Activated T-cell treated with anti-CD3 and anti-CD28 coated beads for 1 hour (primary cell): Measurements from ENCODE around the gene MAPKAP1.

Source experiments
- DNase-seq: peaks from one replicate; pipeline ENCODE4 v3.0.0-alpha.2; 2020; ENCODE audit warnings: low read depth

The MAPKAP1 gene

GRCh38 chr9:125674981-125675973 lies 31.7 kb downstream of the MAPKAP1 start:
- DNase-seq = no peak

GRCh38 chr9:125672876-125673275 lies 34.1 kb downstream of the MAPKAP1 start:
- DNase-seq = no peak

- DNase-seq = no peak
Observed at GRCh38 chr9:125663127-125663526, 43.9 kb downstream of the MAPKAP1 start.

- DNase-seq = no peak
Observed at GRCh38 chr9:125660557-125660956, 46.5 kb downstream of the MAPKAP1 start.

GRCh38 chr9:125659954-125660353 lies 47.1 kb downstream of the MAPKAP1 start:
- DNase-seq = no peak

- DNase-seq = no peak
Observed at GRCh38 chr9:125659201-125659840, 47.7 kb downstream of the MAPKAP1 start.

GRCh38 chr9:125656560-125656959 lies 50.4 kb downstream of the MAPKAP1 start:
- no peak for DNase-seq

GRCh38 chr9:125655691-125656410 lies 51.2 kb downstream of the MAPKAP1 start:
- no peak for DNase-seq

GRCh38 chr9:125655066-125655633 lies 51.9 kb downstream of the MAPKAP1 start:
- no peak for DNase-seq

GRCh38 chr9:125654121-125654520 lies 52.9 kb downstream of the MAPKAP1 start:
- DNase-seq = no peak

- DNase-seq = no peak
Observed at GRCh38 chr9:125653325-125653724, 53.7 kb downstream of the MAPKAP1 start.

- DNase-seq = no peak
Observed at GRCh38 chr9:125652759-125653158, 54.2 kb downstream of the MAPKAP1 start.

- no peak for DNase-seq
Observed at GRCh38 chr9:125652233-125652594, 54.8 kb downstream of the MAPKAP1 start.

- no peak for DNase-seq
Observed at GRCh38 chr9:125651576-125652232, 55.3 kb downstream of the MAPKAP1 start.

GRCh38 chr9:125650271-125650737 lies 56.7 kb downstream of the MAPKAP1 start:
- no peak for DNase-seq

GRCh38 chr9:125649826-125650225 lies 57.2 kb downstream of the MAPKAP1 start:
- DNase-seq = no peak

- DNase-seq = no peak
Observed at GRCh38 chr9:125649315-125649714, 57.7 kb downstream of the MAPKAP1 start.

- DNase-seq = no peak
Observed at GRCh38 chr9:125648294-125648693, 58.7 kb downstream of the MAPKAP1 start.

GRCh38 chr9:125646621-125647100 lies 60.3 kb downstream of the MAPKAP1 start:
- no peak for DNase-seq

GRCh38 chr9:125646217-125646616 lies 60.8 kb downstream of the MAPKAP1 start:
- DNase-seq = no peak

GRCh38 chr9:125644819-125645507 lies 62.0 kb downstream of the MAPKAP1 start:
- no peak for DNase-seq
